Renal cortex interstitium (tissue), 11 donors: ENCODE results near the gene INAFM1. TPM values are rescaled to one million over a fixed set of nuclear protein-coding genes. Genes with fewer than 3 reads are reported as not detected.
"Not testable (repeated sequence)": the region's sequence is repeated elsewhere in the genome, so short reads cannot be mapped to it uniquely, and the experiment has no call there.

ENCODE experiments used
- DNase-seq, 11 donors: peaks; one replicate each; pipeline ENCODE4 v3.0.0-alpha.2; 2013; ENCODE audit warnings: low read depth in 9 of 11, low spot score in 4 of 11; ENCODE audit errors: extremely low read depth in 1 of 11
- polyA plus RNA-seq, 3 donors: library from polyadenylated mRNA; unstranded; fragments of 120-200 nt; gene quantifications; one replicate each; pipeline ENCODE4 v1.2.1, GENCODE V29; 2013; ENCODE audit not compliant: insufficient read length in 3 of 3

The INAFM1 gene
- polyA plus RNA-seq, 3 donors, result 6.0 to 11.5 (median 10.7) TPM

DNA sequence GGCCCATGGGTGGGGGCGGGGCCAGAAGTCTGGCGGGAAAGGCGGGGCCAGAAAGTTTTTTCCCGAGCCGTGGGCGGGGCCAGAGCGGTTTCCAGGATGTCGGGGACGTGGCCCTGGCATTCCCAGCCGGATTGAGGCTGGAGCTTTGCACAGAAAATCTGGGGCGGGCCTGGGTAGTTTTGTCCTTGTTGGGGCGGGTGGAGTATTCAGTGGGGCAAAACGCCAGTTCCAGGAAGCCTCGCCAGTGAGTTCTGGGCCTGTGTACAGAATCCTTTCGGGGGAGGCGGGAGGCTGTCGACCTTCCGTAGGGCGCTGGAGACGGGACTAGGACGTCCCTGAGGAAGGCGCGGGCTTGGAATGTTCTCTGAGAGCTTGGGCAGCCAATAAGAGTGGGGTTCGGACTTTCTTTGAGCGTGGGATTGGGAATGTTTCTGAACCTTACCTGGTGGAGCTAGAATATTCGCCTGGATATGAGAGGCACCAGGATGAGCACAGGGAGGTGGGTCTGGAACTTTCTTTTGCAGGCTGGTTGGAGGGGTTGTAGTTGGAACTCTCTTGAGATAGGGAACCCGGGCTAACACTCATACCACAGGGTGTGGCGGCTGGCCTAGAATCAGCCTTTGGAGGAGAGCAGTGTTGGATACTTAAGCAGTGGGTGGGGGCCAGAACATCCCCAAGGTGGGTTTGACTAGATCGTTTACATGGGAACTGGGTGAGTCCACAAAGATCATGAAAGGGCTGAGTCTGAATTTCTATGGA is 17.1 kb upstream of the INAFM1 start:
- DNase-seq, result no peak

GRCh38 chr19:47258434-47258833 is 16.3 kb upstream of the INAFM1 start:
- no peak for DNase-seq

GRCh38 chr19:47258895-47259555 is 15.7 kb upstream of the INAFM1 start:
- DNase-seq, result no peak

- no peak for DNase-seq
These were observed 14.2 kb upstream of the INAFM1 start for GRCh38 chr19:47260476-47260875.

DNA sequence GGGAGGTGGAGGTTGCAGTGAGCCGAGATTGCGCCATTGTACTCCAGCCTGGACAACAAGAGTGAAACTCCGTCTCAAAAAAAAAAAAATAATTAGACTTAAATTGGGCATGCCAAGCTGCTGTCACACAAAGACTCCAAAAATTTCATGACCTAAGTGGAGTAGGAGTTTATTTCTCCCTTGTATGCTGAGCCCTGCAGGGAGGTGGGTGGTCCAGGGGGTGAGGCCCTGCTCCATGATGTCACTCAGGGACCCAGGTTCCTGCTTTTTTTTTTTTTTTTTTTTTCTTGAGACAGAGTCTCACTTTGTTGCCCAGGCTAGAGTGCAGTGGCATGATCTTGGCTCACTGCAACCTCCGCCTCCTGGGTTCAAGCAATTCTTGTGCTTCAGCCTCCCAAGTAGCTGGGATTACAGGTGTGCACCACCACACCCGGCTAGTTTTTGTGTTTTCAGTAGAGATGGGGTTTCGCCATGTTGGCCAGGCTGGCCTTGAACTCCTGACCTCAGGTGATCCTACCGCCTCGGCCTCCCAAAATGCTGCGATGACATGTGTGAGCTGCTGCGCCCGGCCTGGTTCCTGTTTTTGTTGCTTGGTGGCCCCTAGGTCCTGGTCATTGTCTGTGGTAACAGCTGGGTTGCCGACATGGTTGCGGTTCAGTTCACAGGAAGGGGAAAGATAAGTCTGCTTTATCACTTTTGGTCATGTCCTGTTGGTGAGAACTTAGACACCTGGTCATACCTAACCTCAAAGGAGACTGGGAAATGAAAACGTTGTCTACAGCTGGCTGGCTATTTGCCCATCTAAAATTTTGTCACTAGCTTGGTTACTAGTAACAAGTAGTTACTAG is 12.5 kb upstream of the INAFM1 start:
- DNase-seq, result not testable (repeated sequence)

DNA sequence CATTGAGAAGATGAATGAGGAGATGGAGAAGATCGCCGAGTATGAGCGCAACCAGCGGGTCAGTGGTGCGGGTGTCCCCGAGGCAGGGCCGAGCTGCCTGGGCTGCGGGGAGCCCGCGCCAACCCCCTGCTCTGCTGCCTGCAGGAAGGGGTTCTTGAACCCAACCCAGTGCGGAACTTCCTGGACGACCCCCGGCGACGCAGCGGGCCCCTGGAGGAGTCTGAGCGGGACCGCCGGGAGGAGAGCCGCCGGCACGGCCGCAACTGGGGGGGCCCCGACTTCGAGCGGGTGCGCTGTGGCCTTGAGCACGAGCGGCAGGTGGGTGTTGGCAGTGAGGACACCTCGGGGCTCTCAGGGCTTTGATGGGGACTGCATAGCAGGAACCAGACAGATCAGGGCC is 10.1 kb upstream of the INAFM1 start:
- no peak for DNase-seq

GRCh38 chr19:47266401-47266941 is 8.2 kb upstream of the INAFM1 start:
- no peak for DNase-seq

DNA sequence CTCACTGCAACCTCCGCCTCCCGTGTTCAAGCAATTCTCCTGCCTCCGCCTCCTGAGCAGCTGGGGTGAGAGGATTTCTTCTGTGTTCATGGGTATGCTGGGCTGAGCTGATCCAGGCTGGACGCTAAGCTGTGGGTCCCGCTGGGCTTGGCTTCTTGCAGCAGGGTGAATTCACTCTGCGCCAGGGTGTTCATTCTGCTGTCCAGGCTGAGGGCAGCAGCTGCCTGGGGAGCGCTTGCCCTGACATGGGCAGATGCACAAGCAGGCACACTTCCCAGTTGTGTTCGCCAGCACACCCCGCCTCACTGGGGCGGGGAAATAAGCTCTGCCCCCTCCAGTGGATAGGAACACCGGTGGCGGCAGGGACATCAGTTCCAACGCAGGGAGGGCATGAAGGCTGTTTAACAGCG is 7.3 kb upstream of the INAFM1 start:
- no peak for DNase-seq

DNA sequence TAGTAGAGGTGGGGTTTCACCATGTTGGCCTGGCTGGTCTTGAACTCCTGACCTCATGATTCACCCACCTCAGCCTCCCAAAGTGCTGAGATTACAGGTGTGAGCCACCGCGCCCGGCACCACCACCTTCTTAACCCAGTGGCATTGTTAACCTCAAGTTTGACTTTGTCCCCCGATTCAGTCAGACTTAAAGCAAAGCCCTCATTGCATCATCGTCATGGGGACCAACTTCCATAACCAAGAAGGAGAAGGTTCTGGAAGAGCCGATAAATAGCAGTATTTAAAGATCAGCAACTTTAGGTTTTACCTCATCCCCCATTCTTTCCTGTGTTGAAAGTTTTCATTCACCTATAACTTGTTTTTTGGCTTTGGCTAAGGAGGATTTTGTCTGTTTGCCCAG is 6.7 kb upstream of the INAFM1 start:
- no peak for DNase-seq

DNA sequence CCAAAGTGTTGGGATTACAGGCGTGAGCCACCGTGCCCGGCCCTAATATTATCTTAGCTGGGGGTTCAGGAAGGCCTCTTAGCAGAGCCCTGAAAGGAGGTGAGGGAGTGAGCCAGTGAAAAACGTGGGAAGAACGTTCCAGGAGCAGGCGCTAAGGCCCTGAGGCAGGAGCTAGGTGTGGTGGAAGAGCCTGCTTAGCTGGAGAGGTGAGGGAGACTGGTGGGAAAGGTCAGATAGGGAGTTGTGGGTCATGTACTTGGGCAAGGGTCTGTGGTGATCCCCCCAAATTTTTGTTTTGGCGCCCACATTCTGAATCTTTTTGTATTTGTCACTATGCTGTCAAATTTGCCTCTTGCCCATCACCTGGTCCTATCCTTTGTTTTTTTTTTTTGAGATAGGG is 5.1 kb upstream of the INAFM1 start:
- no peak for DNase-seq

GRCh38 chr19:47270408-47270807 is 4.3 kb upstream of the INAFM1 start:
- DNase-seq, result no peak

- no peak for DNase-seq
These were observed 2.7 kb upstream of the INAFM1 start for GRCh38 chr19:47271949-47272348.

DNA sequence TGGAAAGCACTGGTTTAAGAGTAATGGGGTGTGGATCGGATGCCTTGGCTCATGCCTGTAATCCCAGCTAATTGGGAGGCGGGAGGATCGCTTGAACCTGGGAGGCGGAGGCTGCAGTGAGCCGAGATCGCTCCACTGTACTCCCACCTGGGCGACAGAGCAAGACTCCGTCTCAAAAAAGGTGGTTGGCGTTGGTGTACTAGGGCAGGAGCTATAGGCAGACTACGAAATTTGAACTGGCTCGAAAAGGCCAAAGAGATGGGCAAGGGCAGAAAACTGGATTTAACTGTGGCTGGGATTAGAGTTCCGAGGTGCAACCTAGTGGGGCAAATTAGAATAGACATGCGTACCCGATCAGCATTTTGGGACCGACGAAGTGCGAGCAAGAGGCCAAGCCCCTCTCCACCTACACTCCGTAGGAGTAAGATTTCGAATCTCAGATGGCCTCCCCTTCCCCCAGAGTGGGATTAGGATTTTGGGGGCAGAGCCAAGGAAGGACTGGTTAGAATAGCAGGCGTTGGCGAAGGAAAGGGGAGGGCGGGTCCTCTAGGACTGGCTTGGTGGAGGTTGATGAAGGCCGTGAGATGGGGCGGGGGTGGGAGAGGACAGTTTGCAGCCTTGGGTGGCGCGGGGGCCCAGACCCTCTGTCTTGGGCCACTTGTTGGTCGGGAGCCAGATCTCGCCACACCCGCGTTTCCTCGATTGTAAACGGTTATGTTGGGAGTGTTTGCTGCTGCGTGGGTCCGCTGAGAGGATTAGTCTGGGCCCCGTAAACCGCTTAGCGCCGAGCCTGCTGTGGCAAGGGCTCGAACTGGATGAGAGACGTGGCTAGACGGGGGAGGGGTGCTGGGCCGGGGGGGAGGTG is 2.0 kb upstream of the INAFM1 start:
- no peak for DNase-seq

GRCh38 chr19:47273313-47274070 is 1.2 kb upstream of the INAFM1 start:
- peak; percentile 77 to 92 (median 87) for DNase-seq

GRCh38 chr19:47274891-47275761 is 441 bp downstream of the INAFM1 start:
- no peak for DNase-seq

DNA sequence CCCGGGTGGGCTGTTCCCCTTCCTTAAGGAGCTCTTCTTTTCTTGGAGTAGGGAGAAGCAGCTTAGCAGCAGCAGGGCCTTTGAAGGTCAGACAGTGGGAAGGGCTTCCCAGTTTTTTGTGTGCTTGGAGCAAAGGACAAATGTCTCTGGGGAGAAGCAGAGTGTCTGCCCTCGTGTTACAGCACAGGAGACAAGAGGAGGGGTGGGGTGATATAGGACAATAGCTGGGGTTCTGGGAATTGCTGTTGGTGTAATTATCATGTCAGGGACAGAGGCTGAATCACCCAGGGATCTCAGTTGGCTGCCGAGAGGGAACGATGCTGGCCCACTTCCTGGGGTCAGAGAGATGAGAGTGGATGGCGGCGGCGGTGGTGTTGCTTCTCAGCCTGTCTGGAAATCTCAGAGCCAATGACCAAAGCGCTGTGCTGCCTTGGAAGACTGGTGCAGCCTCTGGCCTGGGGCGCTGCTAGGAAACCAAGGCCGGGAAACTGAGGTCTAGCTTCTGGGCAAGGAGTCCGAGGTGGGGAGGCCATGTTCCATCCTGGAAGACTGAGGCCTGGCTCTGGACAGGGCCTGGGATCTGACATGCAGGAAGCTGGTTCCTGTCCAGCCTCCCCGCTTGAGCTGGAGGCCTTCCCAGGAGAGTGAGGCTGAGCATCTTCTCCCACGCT is 1.2 kb downstream of the INAFM1 start:
- DNase-seq, result no peak

- not testable (repeated sequence) for DNase-seq
These were observed 1.8 kb downstream of the INAFM1 start for GRCh38 chr19:47276513-47276912.
